HFF-Myc (cell line): ENCODE data around the gene KCNK16.

Experiments used
- DNase-seq: peaks from one replicate; pipeline ENCODE4 v3.0.0-alpha.2; 2011; ENCODE audit warnings: low read depth; ENCODE audit errors: extremely low read depth
- H3K4me3 ChIP-seq: replicated peaks from 2 replicates; pipeline ENCODE4 v1.5.1; 2011; ENCODE audit warnings: low read depth, mild to moderate bottlenecking, control low read depth, low read length
- TF ChIP-seq, protein P1 (sequence below): IDR thresholded peaks from 2 replicates; pipeline ENCODE4 v1.5.1; 2012; ENCODE audit warnings: mild to moderate bottlenecking, low read depth, low read length, control low read depth; ENCODE audit errors: missing control alignments

KCNK16 gene

DNA sequence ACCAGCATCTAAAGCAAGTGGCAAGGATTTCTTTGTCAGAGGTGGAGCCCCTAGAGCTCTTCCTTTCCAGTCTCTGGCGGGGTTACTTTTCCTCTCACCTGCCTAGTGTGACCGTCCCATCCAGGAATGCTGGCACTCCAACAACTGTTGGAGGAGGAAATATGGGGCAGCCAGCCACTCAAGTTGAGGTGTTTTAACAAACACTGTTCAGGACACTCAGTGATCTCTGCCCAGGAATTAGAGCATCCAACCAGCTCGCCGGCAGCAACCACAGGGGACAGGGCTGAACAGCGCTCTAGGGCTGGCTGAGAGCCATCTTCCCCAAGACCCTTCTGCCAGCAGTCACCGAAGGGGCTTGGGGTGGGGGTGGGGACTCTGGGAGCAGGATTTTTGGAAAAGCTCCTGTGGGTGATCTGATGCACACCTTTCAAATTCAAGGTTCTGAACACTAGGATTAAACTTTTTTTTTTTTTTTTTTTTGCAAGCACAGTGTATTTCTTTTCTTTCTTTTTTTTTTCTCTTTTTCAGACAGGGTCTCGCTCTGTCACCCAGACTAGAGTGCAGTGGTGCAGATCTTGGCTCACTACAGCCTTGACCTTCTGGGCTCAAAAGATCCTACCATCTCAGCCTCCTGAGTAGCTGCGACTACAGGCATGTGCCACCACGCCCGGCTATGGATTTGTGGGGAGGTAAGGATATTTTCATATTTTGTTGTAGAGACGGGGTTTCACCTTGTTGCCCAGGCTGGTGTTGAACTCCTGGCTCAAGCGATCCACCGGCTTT lies 28.4 kb upstream of the KCNK16 start:
- TF ChIP-seq, protein P1, sequence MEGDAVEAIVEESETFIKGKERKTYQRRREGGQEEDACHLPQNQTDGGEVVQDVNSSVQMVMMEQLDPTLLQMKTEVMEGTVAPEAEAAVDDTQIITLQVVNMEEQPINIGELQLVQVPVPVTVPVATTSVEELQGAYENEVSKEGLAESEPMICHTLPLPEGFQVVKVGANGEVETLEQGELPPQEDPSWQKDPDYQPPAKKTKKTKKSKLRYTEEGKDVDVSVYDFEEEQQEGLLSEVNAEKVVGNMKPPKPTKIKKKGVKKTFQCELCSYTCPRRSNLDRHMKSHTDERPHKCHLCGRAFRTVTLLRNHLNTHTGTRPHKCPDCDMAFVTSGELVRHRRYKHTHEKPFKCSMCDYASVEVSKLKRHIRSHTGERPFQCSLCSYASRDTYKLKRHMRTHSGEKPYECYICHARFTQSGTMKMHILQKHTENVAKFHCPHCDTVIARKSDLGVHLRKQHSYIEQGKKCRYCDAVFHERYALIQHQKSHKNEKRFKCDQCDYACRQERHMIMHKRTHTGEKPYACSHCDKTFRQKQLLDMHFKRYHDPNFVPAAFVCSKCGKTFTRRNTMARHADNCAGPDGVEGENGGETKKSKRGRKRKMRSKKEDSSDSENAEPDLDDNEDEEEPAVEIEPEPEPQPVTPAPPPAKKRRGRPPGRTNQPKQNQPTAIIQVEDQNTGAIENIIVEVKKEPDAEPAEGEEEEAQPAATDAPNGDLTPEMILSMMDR = no peak
- DNase-seq = no peak
- no peak overlapping the region for H3K4me3 ChIP-seq

DNA sequence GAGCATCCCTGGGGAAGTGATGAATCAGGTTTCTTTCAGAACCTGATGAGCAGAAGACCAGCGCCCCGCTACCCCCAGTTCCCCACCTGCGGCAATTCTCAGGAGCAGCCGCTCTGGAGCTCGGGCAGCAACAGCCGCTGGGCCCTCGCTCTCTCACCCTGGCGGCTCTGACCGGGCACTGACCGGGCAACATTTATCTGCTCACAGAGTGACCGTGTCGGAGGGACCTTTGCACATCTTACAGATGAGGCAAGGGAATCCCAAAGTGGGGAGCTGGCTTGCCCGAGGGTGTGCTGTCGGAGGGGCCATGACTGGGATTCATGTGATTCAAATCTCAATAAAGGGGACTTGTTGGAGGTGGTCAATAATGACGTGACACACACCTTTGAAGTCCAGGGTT lies 26.2 kb upstream of the KCNK16 start:
- no peak for DNase-seq
- TF ChIP-seq, protein P1 = no peak
- no peak overlapping the region for H3K4me3 ChIP-seq

DNA sequence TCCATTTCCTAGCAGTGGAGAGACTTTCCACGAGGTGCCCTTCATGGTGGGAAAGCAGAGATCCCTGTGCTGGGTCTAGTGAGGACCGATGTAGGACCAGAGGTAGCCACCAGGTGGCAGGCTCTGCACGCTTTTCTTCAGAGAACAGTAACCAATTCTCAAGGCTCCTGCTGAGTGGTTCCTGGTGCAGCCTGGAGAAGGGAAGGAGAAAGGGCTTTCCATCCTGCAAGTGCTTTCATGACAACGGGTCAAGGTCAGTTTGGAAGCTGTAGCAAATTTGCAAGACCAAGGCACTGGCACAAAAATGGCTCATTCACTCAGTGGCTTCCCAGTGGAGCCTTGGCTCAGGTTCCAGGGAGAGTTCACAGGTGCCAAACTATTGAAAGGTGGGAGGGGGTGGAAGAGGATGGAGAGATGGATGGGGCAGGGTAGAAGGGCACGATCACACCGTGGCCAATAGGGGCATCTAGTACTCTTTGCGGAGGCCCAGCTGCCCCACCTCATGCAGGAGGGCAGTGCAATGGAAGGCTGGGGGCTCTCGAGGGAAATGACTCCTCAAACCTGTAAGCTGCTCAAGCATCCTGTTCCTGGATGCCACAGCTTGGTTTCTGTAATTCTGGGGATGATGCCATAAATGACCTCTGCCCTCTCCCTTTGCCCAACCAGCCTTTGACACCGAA lies 25.5 kb upstream of the KCNK16 start:
- no peak for DNase-seq
- TF ChIP-seq, protein P1 = peak; percentile 95
- no peak overlapping the region for H3K4me3 ChIP-seq

DNA sequence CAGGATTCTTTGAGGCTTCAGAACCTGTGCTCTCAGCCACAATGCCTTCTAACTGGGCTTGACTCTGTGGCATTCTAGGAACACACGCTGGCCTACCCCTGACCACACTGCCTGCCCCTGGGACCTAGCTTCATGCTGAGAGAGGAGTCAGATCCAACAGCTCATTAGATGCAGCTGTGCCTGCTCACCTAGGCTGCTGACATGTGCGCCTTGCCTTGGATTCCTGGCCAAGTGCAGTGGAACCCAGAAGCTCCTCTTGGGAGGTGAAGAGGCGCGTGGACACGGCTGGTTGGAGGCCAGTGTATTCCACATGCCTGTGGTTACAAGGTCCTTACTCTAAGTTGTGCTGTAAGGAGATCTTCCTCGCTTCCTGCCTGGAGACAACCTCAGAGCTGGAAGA lies 24.7 kb upstream of the KCNK16 start:
- TF ChIP-seq, protein P1 = no peak
- no peak for DNase-seq
- H3K4me3 ChIP-seq = no peak overlapping the region

DNA sequence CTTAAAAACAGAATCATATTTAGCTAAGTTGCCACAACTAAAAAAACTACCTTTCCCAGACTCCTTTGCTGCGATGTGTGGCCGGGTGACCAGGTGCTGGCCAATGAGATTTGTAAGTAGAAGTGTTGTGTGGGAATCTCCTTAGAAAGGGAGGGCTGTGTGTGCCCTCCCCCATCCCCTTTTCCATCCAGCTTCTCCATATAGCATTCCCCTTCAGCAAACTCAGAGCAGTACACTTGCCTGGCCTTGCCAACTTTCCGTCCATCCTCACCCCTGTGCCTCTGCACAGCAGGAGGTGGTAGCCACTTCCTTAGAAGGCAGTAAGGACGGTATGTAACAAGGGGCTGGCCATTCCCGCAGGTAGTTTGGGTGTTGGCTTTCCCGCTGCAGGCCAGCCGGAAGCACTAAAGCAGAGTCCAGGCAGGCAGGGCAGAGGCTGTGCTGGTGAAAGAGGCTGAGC lies 22.3 kb upstream of the KCNK16 start:
- TF ChIP-seq, protein P1 = no peak
- no peak overlapping the region for H3K4me3 ChIP-seq
- no peak for DNase-seq

DNA sequence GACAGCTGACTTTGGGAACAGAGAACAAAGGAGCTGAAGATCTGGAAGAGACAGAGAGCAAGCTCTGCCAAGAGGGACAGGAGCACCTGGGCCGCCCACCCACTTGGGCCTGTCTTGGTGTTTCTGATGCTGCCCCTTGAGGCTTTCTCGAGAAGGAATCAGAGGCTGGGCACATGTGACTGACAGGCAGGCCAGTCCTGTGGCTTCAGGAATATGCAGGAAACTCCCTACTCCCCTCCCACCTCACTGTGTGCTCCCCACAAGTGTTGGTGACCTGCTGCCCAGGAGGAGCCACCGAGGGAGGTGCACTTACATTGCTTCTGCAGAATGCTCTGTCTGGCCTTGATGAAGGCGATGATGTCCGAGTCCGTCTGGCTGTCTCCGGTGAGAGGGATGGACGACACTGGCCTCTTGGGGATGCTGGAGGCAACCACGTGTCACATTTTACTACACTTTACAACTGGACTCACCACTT lies 20.9 kb upstream of the KCNK16 start:
- DNase-seq = no peak
- TF ChIP-seq, protein P1 = no peak
- H3K4me3 ChIP-seq = no peak overlapping the region
